C4-2B (cell line): ENCODE results near the gene SUMO3.

ENCODE experiments used
- H3K27ac ChIP-seq: fragments of 450-650 bp; 2 replicates; pipeline ENCODE4 v1.5.1; 2017
- CTCF ChIP-seq: fragments of 450-650 bp; conservative IDR thresholded peaks from 2 replicates; pipeline ENCODE4 v1.5.1; 2017; ENCODE audit warnings: mild to moderate bottlenecking
- ZFX ChIP-seq: fragments of 450-650 bp; IDR thresholded peaks from 2 replicates; pipeline ENCODE4 v1.6.1; 2017

SUMO3 gene

GRCh38 chr21:44845418-44846223 lies 27.8 kb upstream of the SUMO3 start:
- peak; percentile 57 for TF ChIP-seq CTCF
- no peak for TF ChIP-seq ZFX

GRCh38 chr21:44844256-44844655 lies 26.4 kb upstream of the SUMO3 start:
- H3K27ac ChIP-seq: no peak overlapping the region
- TF ChIP-seq CTCF (no peak), ZFX (no peak)

More at GRCh38 chr21:44845418-44846223, 27.8 kb upstream of the SUMO3 start:
- peak overlapping the region; percentile 55 for H3K27ac ChIP-seq

GRCh38 chr21:44842721-44843445 lies 25.0 kb upstream of the SUMO3 start:
- TF ChIP-seq ZFX: no peak
- no peak for TF ChIP-seq CTCF
- no peak overlapping the region for H3K27ac ChIP-seq

GRCh38 chr21:44842087-44842486 lies 24.2 kb upstream of the SUMO3 start:
- no peak for TF ChIP-seq CTCF
- no peak for TF ChIP-seq ZFX
- no peak overlapping the region for H3K27ac ChIP-seq

GRCh38 chr21:44840771-44841170 lies 22.9 kb upstream of the SUMO3 start:
- H3K27ac ChIP-seq: no peak overlapping the region
- TF ChIP-seq ZFX (no peak), CTCF (no peak)

GRCh38 chr21:44838951-44839350 lies 21.1 kb upstream of the SUMO3 start:
- TF ChIP-seq CTCF (no peak), ZFX (no peak)

More at GRCh38 chr21:44838951-44839350, 21.1 kb upstream of the SUMO3 start:
- no peak overlapping the region for H3K27ac ChIP-seq
